ENCODE measurements around the gene YWHAH.
"Not testable (repeated sequence)": the region's sequence is repeated elsewhere in the genome, so short reads cannot be mapped to it uniquely, and the experiment has no call there.

Gene YWHAH

DNA sequence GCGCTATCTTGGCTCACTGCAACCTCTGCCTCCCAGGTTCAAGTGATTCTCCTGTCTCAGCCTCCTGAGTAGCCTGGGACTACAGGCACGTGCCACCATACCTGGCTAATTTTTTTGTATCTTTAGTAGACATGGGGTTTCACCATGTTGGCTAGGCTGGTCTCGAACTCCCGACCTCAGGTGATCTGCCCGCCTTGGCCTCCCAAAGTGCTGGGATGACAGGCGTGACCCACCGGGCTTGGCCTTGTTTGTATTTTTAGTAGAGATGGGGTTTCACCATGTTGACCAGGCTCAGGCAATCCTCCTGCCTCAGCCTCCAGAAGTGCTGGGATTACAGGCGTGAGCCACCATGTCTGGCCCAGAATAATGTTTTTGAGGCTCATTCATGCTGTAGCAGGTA, 37.6 kb downstream of the YWHAH start:
- DNase-seq (ENCODE audit: low read depth) = not testable (repeated sequence)

DNA sequence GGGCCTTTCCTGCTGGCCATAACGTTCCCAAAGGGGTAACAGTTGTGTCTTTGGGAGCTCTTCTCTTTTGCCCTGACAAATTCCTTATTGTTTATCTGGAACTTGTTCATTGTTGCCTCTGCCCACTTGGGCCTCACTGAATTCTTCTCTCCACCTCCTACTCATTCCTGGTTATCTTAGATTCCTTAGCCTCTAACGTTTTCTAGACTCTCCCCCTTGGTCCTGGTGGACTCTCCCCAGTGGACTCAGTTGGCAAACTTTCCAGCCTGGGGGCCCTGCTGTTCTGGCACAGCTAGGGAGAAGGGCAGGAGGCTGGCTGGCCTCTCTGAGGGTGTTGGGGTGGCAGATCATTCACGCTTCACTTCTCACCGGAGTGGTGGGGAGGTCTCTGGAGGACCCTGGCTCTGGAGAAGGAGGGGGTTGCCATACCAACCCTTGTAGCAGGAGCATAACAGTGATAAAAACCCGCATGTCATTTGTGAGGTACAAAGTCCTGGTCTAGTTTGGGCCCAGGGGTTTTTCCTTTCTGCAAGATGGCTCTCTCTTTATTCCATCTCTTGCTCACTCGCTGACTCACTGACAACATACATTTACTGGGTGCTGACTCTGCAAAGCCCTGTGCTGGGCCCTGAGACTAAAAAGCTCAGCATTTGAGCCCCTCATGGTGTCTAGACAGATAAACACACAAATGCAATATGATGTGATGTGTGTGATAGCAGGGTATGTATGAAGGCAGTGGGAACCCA, 39.7 kb downstream of the YWHAH start:
- DNase-seq (ENCODE audit: low read depth) = no peak

DNA sequence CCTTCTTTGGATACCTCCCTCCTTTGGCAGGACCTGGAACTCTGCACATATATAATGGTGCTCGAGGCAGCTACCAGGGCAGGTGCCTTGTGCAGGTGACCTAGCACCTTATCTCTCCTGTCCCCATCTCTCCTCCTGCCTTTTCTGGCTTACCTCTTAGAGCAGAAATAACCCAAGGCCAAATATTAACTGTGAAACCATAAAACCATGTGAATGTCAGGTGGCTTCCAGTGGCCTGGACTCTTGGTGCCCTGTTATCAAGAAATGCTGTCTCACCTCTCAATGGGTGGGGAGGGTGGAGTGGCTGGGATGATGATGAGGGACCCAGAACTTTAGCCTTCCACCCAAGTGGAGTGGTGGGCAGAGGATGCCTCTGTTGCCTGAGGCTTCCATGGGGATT, 42.9 kb downstream of the YWHAH start:
- DNase-seq (ENCODE audit: low read depth) = no peak

DNA sequence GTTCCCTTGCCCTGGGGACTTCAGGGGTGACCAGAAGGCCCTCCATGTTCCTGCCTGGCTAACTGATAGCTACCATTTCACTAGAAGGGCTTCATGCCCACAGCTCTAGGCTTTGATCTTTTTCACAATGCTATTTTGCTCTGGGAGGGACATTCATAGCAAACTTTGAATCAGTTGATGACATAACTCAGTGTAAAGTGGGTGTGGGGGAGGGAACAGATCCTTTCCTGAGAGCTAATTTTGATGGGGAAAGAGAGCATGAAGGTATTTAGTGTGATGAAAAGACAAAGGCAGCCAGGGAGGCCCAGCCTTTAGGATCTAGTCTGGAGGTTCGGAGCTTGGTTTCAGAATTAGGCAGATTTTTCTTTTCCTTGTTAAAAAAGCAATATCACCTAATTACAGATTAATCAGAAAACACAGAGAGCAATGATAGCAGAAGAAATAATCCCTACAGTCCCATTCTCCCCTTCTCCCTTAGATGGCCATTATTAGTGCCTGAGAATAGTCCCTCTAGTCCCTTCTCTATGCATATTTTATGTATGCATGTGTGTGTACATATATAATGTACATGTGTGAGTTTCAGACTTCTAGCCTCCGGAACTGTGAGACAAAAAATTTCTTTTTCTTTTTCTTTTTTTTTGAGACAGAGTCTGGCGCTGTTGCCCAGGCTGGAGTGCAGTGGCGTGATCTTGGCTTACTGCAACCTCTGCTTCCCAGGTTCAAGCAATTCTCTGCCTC, 46.9 kb downstream of the YWHAH start:
- no peak for DNase-seq (ENCODE audit: low read depth)

DNA sequence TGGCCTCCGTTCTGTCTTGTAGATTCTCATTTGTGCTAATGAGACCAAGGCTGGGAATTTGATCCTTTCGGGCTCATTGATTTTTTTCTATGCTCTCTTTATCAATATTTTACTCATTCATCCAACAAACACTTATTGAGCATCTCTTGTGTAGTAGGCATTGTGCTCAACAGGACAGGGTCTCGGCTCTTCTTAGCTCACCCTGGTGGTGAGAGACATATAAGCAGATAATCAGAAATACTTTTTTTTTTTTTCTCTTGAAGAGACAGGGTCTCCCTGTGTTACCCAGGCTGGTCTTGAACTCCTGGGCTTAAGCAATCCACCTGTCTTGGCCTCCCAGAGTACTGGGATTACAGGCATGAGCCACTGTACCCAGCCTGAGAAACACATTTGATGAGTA, 50.7 kb downstream of the YWHAH start:
- DNase-seq (ENCODE audit: low read depth) = no peak

DNA sequence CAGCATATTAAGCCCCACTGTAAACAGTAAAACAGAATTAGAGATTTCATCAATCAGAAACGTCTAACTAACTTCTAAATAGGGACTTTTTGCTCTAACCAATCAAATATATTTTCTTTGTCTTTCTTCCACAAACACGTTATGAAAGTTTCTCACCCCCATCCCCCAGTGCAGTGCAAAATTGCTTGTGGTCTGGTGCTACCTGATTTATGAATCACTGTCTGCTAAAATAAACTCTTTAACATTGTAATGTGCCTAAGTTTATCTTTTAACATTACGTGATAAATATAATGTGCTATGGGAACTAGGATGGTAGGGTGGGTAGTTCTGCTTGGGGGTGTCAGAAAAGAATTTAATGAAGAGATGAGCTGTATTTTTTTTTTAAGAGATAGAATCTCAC, 51.5 kb downstream of the YWHAH start:
- no peak for DNase-seq (ENCODE audit: low read depth)

GRCh38 chr22:31998784-31999385, 54.5 kb downstream of the YWHAH start:
- no peak for DNase-seq (ENCODE audit: low read depth)

- no peak for DNase-seq (ENCODE audit: low read depth)
These were observed 55.8 kb downstream of the YWHAH start for GRCh38 chr22:32000181-32000580.

GRCh38 chr22:32005453-32005852, 61.1 kb downstream of the YWHAH start:
- peak; percentile 12 for DNase-seq (ENCODE audit: low read depth)

Measured in GM04503 (cell line).